MM.1S (cell line): ENCODE measurements around the gene VAV3.

Experiments
- DNase-seq: peaks from one replicate; pipeline ENCODE4 v3.0.0-alpha.2; 2015
- H2AFZ ChIP-seq: fragments of 300-600 bp; sonication (generic); 2 replicates; pipeline ENCODE4 v1.6.0; 2016; ENCODE audit warnings: antibody characterized with exemption, low read length
- H3F3A ChIP-seq: fragments of 300-600 bp; sonication (generic); 2 replicates; pipeline ENCODE4 v1.6.1; 2016; ENCODE audit warnings: mild to moderate bottlenecking, antibody characterized with exemption, low read length, moderate library complexity, mixed read lengths; ENCODE audit not compliant: insufficient read depth
- H3K27ac ChIP-seq: fragments of 300-600 bp; sonication (generic); 2 replicates; pipeline ENCODE4 v1.5.1; 2016; ENCODE audit warnings: mild to moderate bottlenecking, low read length
- H3K27me3 ChIP-seq: fragments of 300-600 bp; sonication (generic); replicated peaks from 2 replicates; pipeline ENCODE4 v1.6.0; 2016; ENCODE audit warnings: low read length; ENCODE audit not compliant: insufficient read depth
- H3K36me3 ChIP-seq: fragments of 300-600 bp; sonication (generic); replicated peaks from 2 replicates; pipeline ENCODE4 v1.6.1; 2016; ENCODE audit warnings: mild to moderate bottlenecking, low read length, mixed read lengths; ENCODE audit not compliant: insufficient read depth
- H3K4me1 ChIP-seq: fragments of 300-600 bp; sonication (generic); 2 replicates; pipeline ENCODE4 v1.6.1; 2016; ENCODE audit warnings: low read length, mixed read lengths
- H3K4me2 ChIP-seq: fragments of 300-600 bp; sonication (generic); 2 replicates; pipeline ENCODE4 v1.6.0; 2016; ENCODE audit warnings: low read depth, low read length
- H3K4me3 ChIP-seq: fragments of 300-600 bp; sonication (generic); 2 replicates; pipeline ENCODE4 v1.5.1; 2016; ENCODE audit warnings: low read length, mixed read lengths
- H3K79me2 ChIP-seq: fragments of 300-600 bp; sonication (generic); 2 replicates; pipeline ENCODE4 v1.6.1; 2016; ENCODE audit warnings: mixed run types, low read length, mixed read lengths
- H3K9ac ChIP-seq: fragments of 300-600 bp; sonication (generic); 2 replicates; pipeline ENCODE4 v1.6.1; 2016; ENCODE audit warnings: low read length, mixed read lengths
- H3K9me2 ChIP-seq: fragments of 300-600 bp; sonication (generic); replicated peaks from 2 replicates; pipeline ENCODE4 v1.6.1; 2016; ENCODE audit warnings: mild to moderate bottlenecking, low read length, mixed read lengths; ENCODE audit not compliant: insufficient read depth
- H3K9me3 ChIP-seq: fragments of 300-600 bp; sonication (generic); replicated peaks from 2 replicates; pipeline ENCODE4 v1.6.1; 2016; ENCODE audit warnings: mild to moderate bottlenecking, low read length, mixed read lengths; ENCODE audit not compliant: insufficient read depth
- H4K20me1 ChIP-seq: fragments of 300-600 bp; sonication (generic); 2 replicates; pipeline ENCODE4 v1.6.1; 2016; ENCODE audit warnings: mild to moderate bottlenecking, low read length, moderate library complexity, mixed read lengths; ENCODE audit not compliant: insufficient read depth
- EZH2 ChIP-seq: fragments of 300-600 bp; sonication (generic); optimal IDR thresholded peaks from 2 replicates; pipeline ENCODE3; 2017; ENCODE audit warnings: low read depth, mild to moderate bottlenecking, antibody characterized with exemption, low read length, mixed read lengths
- EZH2phosphoT487 ChIP-seq: fragments of 300-600 bp; sonication (generic); IDR thresholded peaks from 2 replicates; pipeline ENCODE4 v1.6.1; 2018; ENCODE audit warnings: antibody characterized with exemption, low read length
- TF ChIP-seq, protein P1 (sequence below): fragments of 300-600 bp; sonication (generic); IDR thresholded peaks from 2 replicates; pipeline ENCODE4 v1.5.1; 2016; ENCODE audit warnings: antibody characterized with exemption, low read length, mixed read lengths

VAV3 gene

DNA sequence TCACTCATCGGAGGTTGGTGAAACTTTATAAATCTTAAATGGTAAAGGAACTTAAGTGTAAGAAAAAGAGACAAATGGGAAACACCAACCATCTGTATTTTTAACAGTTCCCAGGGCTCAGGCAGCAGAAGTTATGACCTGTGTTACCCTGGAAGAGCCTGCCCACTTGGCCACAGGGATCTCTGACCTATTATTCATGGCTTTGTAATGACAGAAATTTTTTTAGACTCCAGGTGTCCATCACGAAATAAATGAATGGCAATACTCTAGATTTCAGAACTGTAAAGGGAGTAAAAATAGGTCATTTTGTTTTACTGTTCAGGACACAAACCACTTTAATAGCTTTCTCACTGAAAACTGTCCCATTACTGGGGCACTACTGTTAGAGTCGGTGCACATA, 389.8 kb downstream of the VAV3 start:
- Histone ChIP-seq H3K4me1 (no peaks in the 10 kb centered on the region), H3K9me2 (no peaks in the 10 kb centered on the region), H3K27me3 (no peaks in the 10 kb centered on the region), H3K9me3 (no peaks in the 10 kb centered on the region), H2AFZ (no peak overlapping the region), H3K79me2 (no peaks in the 10 kb centered on the region), H3F3A (no peaks in the 10 kb centered on the region), H3K27ac (no peak overlapping the region), H3K4me2 (no peak overlapping the region), H3K36me3 (no peaks in the 10 kb centered on the region), H3K9ac (no peak overlapping the region), H4K20me1 (no peaks in the 10 kb centered on the region), H3K4me3 (no peak overlapping the region)
- TF ChIP-seq EZH2 (no peak), EZH2phosphoT487 (no peak)
- TF ChIP-seq, protein P1, sequence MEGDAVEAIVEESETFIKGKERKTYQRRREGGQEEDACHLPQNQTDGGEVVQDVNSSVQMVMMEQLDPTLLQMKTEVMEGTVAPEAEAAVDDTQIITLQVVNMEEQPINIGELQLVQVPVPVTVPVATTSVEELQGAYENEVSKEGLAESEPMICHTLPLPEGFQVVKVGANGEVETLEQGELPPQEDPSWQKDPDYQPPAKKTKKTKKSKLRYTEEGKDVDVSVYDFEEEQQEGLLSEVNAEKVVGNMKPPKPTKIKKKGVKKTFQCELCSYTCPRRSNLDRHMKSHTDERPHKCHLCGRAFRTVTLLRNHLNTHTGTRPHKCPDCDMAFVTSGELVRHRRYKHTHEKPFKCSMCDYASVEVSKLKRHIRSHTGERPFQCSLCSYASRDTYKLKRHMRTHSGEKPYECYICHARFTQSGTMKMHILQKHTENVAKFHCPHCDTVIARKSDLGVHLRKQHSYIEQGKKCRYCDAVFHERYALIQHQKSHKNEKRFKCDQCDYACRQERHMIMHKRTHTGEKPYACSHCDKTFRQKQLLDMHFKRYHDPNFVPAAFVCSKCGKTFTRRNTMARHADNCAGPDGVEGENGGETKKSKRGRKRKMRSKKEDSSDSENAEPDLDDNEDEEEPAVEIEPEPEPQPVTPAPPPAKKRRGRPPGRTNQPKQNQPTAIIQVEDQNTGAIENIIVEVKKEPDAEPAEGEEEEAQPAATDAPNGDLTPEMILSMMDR, result no peak
- DNase-seq, result no peak

DNA sequence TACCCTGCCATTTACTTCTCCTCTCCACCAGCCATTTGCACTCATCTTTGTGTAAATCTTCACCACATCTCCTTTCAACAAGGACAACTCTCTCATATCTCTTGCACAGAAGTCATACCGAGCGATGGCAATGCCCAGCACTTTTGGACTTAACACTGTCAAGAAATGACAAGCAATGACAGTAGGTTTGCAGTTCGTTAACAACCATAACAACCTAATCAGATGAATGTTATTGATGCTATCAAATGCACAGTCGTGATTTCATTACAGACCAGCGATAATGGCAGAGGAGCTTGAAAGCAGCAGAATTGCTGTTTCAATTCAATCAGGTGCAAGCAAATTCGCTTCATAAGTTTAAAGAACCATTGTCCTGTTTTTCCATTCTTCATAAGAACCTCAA, 390.9 kb downstream of the VAV3 start:
- Histone ChIP-seq H3F3A (no peaks in the 10 kb centered on the region), H3K27ac (no peak overlapping the region), H3K27me3 (no peaks in the 10 kb centered on the region), H3K9ac (no peak overlapping the region), H3K4me3 (no peak overlapping the region), H3K9me3 (no peaks in the 10 kb centered on the region), H4K20me1 (no peaks in the 10 kb centered on the region), H3K4me1 (no peaks in the 10 kb centered on the region), H3K79me2 (no peaks in the 10 kb centered on the region), H3K9me2 (no peaks in the 10 kb centered on the region), H3K4me2 (no peak overlapping the region), H2AFZ (no peak overlapping the region), H3K36me3 (no peaks in the 10 kb centered on the region)
- no peak for DNase-seq
- TF ChIP-seq EZH2 (no peak), EZH2phosphoT487 (no peak)
- TF ChIP-seq, protein P1, result no peak

DNA sequence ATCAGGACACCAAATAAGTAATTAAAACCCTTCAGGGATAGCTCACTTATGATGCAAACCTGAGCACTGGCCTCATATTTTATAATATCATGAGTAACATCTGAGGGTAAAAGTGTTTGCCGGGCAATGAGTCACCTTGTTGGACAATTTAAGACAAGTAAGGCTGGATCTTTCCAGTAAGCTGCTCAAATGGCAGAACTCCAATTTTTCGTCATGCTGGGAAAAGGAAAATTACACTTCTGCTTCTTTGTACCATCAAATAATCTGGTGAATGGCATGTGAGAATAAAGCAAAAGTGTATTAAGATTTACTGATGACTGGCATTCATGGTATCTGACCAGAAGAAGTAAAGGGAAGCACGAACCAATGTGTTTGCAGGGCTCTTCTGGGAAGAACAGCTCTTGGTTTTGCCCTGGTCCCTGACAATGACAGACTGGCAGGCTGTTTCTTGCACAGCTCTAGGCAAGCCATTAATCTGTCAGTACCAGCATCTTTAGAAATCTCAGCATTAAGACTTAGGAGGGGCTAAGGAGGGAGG, 392.2 kb downstream of the VAV3 start:
- no peak for TF ChIP-seq EZH2
- H3K27me3 ChIP-seq, result no peaks in the 10 kb centered on the region
- H3K4me3 ChIP-seq, result no peak overlapping the region
- H3K9me3 ChIP-seq, result no peaks in the 10 kb centered on the region
- DNase-seq, result no peak
- H4K20me1 ChIP-seq, result no peaks in the 10 kb centered on the region
- no peak overlapping the region for H3K4me2 ChIP-seq
- no peaks in the 10 kb centered on the region for H3K9me2 ChIP-seq
- no peak overlapping the region for H2AFZ ChIP-seq
- H3K36me3 ChIP-seq, result no peaks in the 10 kb centered on the region
- no peak overlapping the region for H3K9ac ChIP-seq
- H3K79me2 ChIP-seq, result no peaks in the 10 kb centered on the region
- no peaks in the 10 kb centered on the region for H3F3A ChIP-seq
- H3K27ac ChIP-seq, result no peak overlapping the region
- H3K4me1 ChIP-seq, result no peaks in the 10 kb centered on the region

DNA sequence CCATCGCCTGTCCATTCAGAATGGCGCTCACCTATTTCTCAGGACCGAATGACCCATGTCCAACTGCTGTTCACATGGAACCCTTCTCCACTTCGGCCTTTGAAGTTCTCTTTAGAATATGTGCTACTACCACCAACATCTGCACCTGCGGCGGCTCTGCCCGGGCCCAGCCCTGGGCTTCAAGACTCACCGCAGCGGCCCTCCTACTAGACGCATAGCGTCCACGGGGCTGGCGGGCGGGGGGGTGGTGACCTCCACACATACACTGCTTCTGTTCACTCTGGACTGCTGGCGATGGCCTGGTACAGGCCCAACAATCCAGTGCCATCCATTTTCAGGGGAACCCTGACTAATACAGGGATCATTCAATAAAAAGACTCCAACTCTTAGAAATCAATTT, 394.2 kb downstream of the VAV3 start:
- H3K9me3 ChIP-seq, result no peaks in the 10 kb centered on the region
- no peak for DNase-seq
- H3K9ac ChIP-seq, result no peak overlapping the region

More for the DNA sequence above, 394.2 kb downstream of the VAV3 start:
- Histone ChIP-seq H3K4me2 (no peak overlapping the region), H3K4me1 (no peaks in the 10 kb centered on the region), H4K20me1 (no peaks in the 10 kb centered on the region), H3K4me3 (no peak overlapping the region), H3K36me3 (no peaks in the 10 kb centered on the region), H3F3A (no peaks in the 10 kb centered on the region), H3K79me2 (no peaks in the 10 kb centered on the region), H3K27ac (no peak overlapping the region), H3K27me3 (no peaks in the 10 kb centered on the region), H2AFZ (no peak overlapping the region), H3K9me2 (no peaks in the 10 kb centered on the region)
- TF ChIP-seq, protein P1, result no peak
- TF ChIP-seq EZH2phosphoT487, result no peak
- no peak for TF ChIP-seq EZH2
